H1 (cell line): ENCODE results near the gene FRMPD1. TPM values are rescaled to one million over a fixed set of nuclear protein-coding genes. Genes with fewer than 3 reads are reported as not detected.

Source experiments
- CTCF ChIA-PET: fragments of 300-600 bp; sonication (Branson Sonifier 250); formaldehyde crosslinking; loops from one replicate; lab custom pipeline; 2021; ENCODE audit not compliant: partially characterized antibody; lab: Charles Lee
- POLR2A ChIA-PET: fragments of 300-600 bp; sonication (Branson Sonifier 250); formaldehyde crosslinking; loops from one replicate; lab custom pipeline; 2021; ENCODE audit warnings: inconsistent platforms; ENCODE audit not compliant: partially characterized antibody; lab: Charles Lee
- DNase-seq, 2 experiments: peaks; one replicate each; pipeline versions ENCODE4 v3.0.0 to v3.0.0-alpha.2; 2010 to 2022; ENCODE audit warnings: low spot score in 2 of 2, low read depth in 1 of 2, mixed read lengths in 1 of 2
- FAIRE-seq: peaks from 2 replicates; lab custom pipeline; 2011; peaks lifted over from hg19 to GRCh38; lab: Jason Lieb, UNC
- H2AFZ ChIP-seq: 2 replicates; pipeline ENCODE4 v1.8.1; 2012; ENCODE audit warnings: low read length, inconsistent platforms
- H2AK5ac ChIP-seq: 2 replicates; pipeline ENCODE4 v1.6.1; 2013; ENCODE audit warnings: low read depth, low read length
- H2BK120ac ChIP-seq: replicated peaks from 2 replicates; pipeline ENCODE3; 2013; ENCODE audit warnings: low read depth, low read length, inconsistent platforms
- H2BK12ac ChIP-seq: 2 replicates; pipeline ENCODE4 v1.6.1; 2013; ENCODE audit warnings: low read depth, low read length
- H2BK15ac ChIP-seq: 2 replicates; pipeline ENCODE4 v1.6.1; 2013; ENCODE audit warnings: low read length
- H2BK20ac ChIP-seq: 2 replicates; pipeline ENCODE4 v1.6.1; 2013; ENCODE audit warnings: low read length
- H2BK5ac ChIP-seq: 2 replicates; pipeline ENCODE4 v1.6.1; 2013; ENCODE audit warnings: low read depth, low read length
- H3K14ac ChIP-seq: 2 replicates; pipeline ENCODE4 v1.6.1; 2013; ENCODE audit warnings: inconsistent platforms; ENCODE audit not compliant: insufficient read length
- H3K18ac ChIP-seq: 2 replicates; pipeline ENCODE4 v1.6.1; 2013; ENCODE audit warnings: low read length; ENCODE audit errors: extremely low read depth
- H3K23ac ChIP-seq: 2 replicates; pipeline ENCODE4 v1.6.1; 2013; ENCODE audit warnings: inconsistent platforms; ENCODE audit not compliant: insufficient read length
- H3K23me2 ChIP-seq: 2 replicates; pipeline ENCODE4 v1.6.1; 2013; ENCODE audit warnings: low read depth, low read length
- H3K27ac ChIP-seq: 2 replicates; pipeline ENCODE4 v1.6.1; 2011; ENCODE audit warnings: low read depth, low read length, inconsistent platforms
- H3K27me3 ChIP-seq, 4 experiments: replicated peaks in 1 of 4; 1 replicate in 1 of 4; 2 replicates in 3 of 4; pipeline versions ENCODE4 v1.6.1 to v1.8.1; 2011 to 2013; ENCODE audit warnings: low read length in 3 of 4, mild to moderate bottlenecking in 3 of 4, inconsistent platforms in 2 of 4, mixed read lengths in 2 of 4, moderate library complexity in 1 of 4; ENCODE audit not compliant: control insufficient read depth in 3 of 4, insufficient read depth in 3 of 4; ENCODE audit errors: extremely low read depth in 1 of 4
- H3K36me3 ChIP-seq, 4 experiments: 2 replicates each; pipeline versions ENCODE4 v1.6.1 to v1.8.1; 2011 to 2013; ENCODE audit warnings: mild to moderate bottlenecking in 4 of 4, low read length in 3 of 4, moderate library complexity in 2 of 4, control low read depth in 1 of 4, inconsistent platforms in 1 of 4; ENCODE audit not compliant: insufficient read depth in 4 of 4, control insufficient read depth in 2 of 4
- H3K4ac ChIP-seq: replicated peaks from 2 replicates; pipeline ENCODE3; 2013; ENCODE audit warnings: low read length, low read depth, mixed read lengths, inconsistent platforms; ENCODE audit not compliant: insufficient read length
- H3K4me1 ChIP-seq, 4 experiments: replicated peaks in 1 of 4; 1 replicate in 1 of 4; 2 replicates in 3 of 4; pipeline versions ENCODE4 v1.6.1 to v1.8.1; 2011 to 2013; ENCODE audit warnings: low read length in 3 of 4, inconsistent platforms in 2 of 4, mixed read lengths in 1 of 4; ENCODE audit not compliant: insufficient read depth in 4 of 4, control insufficient read depth in 3 of 4
- H3K4me2 ChIP-seq, 2 experiments: 2 replicates each; pipeline versions ENCODE4 v1.6.1 to v1.8.1; 2011 to 2013; ENCODE audit warnings: low read depth in 2 of 2, low read length in 2 of 2, control low read depth in 1 of 2, inconsistent platforms in 1 of 2, mild to moderate bottlenecking in 1 of 2; ENCODE audit not compliant: insufficient read depth in 1 of 2
- H3K4me3 ChIP-seq, 4 experiments: fragments of 200-600, 300-600 bp in 1 of 4; sonication (generic), shearing (Covaris generic), sonication (Bioruptor Twin) in 1 of 4; 2 replicates each; pipeline versions ENCODE4 v1.5.1 to v1.8.1; 2011 to 2016; ENCODE audit warnings: low read length in 4 of 4, low read depth in 3 of 4, control low read depth in 2 of 4, inconsistent platforms in 2 of 4, mild to moderate bottlenecking in 2 of 4, mixed read lengths in 1 of 4, moderate library complexity in 1 of 4; ENCODE audit not compliant: insufficient read depth in 2 of 4; ENCODE audit errors: extremely low read depth in 1 of 4
- H3K56ac ChIP-seq: replicated peaks from 2 replicates; pipeline ENCODE3; 2013; ENCODE audit warnings: low read depth, mild to moderate bottlenecking, mixed read lengths, low read length, inconsistent platforms; ENCODE audit not compliant: insufficient read length
- H3K79me1 ChIP-seq: 2 replicates; pipeline ENCODE4 v1.6.1; 2013; ENCODE audit warnings: low read depth, low read length, control low read depth
- H3K79me2 ChIP-seq, 2 experiments: 2 replicates each; pipeline versions ENCODE4 v1.6.1 to v1.8.1; 2012 to 2013; ENCODE audit warnings: low read length in 2 of 2, mild to moderate bottlenecking in 2 of 2, inconsistent platforms in 1 of 2; ENCODE audit not compliant: insufficient read depth in 2 of 2, control insufficient read depth in 1 of 2
- H3K9ac ChIP-seq, 4 experiments: replicated peaks in 1 of 4; 1 replicate in 1 of 4; 2 replicates in 3 of 4; pipeline versions ENCODE4 v1.6.1 to v1.8.1; 2011 to 2013; ENCODE audit warnings: low read depth in 3 of 4, low read length in 3 of 4, control low read depth in 2 of 4, mild to moderate bottlenecking in 2 of 4, moderate library complexity in 2 of 4, inconsistent platforms in 1 of 4; ENCODE audit errors: extremely low read depth in 1 of 4
- H3K9me3 ChIP-seq, 2 experiments: 2 replicates each; pipeline versions ENCODE4 v1.6.1 to v1.8.1; 2012 to 2013; ENCODE audit warnings: mild to moderate bottlenecking in 2 of 2, moderate library complexity in 2 of 2, control low read depth in 1 of 2, inconsistent platforms in 1 of 2, low read depth in 1 of 2, low read length in 1 of 2, mixed read lengths in 1 of 2; ENCODE audit not compliant: insufficient read depth in 2 of 2
- H4K20me1 ChIP-seq, 2 experiments: replicated peaks in 1 of 2; 2 replicates each; pipeline versions ENCODE3 to v1.8.1; 2011 to 2013; ENCODE audit warnings: inconsistent platforms in 2 of 2, low read length in 2 of 2, mild to moderate bottlenecking in 1 of 2; ENCODE audit not compliant: insufficient read depth in 2 of 2, control insufficient read depth in 1 of 2
- H4K5ac ChIP-seq: 2 replicates; pipeline ENCODE4 v1.6.1; 2013; ENCODE audit warnings: low read length, low read depth, mixed read lengths, inconsistent platforms; ENCODE audit not compliant: insufficient read length
- H4K8ac ChIP-seq: 2 replicates; pipeline ENCODE4 v1.8.0; 2013; ENCODE audit warnings: mild to moderate bottlenecking, moderate library complexity, low read length, inconsistent platforms; ENCODE audit not compliant: insufficient read depth; ENCODE audit errors: extremely low read depth
- H4K91ac ChIP-seq: replicated peaks from 2 replicates; pipeline ENCODE3; 2013; ENCODE audit warnings: low read length, mixed read lengths, inconsistent platforms; ENCODE audit not compliant: insufficient read length
- BCL11A ChIP-seq, 2 experiments: IDR thresholded peaks; one replicate each; pipeline ENCODE4 v1.6.1; 2011; ENCODE audit warnings: low read depth in 2 of 2, low read length in 2 of 2, mild to moderate bottlenecking in 2 of 2
- CBX8 ChIP-seq: fragments of 300-800, 300-1000 bp; sonication (generic); IDR thresholded peaks from 2 replicates; pipeline ENCODE4 v1.7.1; 2016; ENCODE audit warnings: low read depth, low read length, borderline replicate concordance
- CEBPB ChIP-seq: IDR thresholded peaks from 2 replicates; pipeline ENCODE4 v1.6.1; 2012; ENCODE audit warnings: low read depth, low read length
- CHD2 ChIP-seq: IDR thresholded peaks from 2 replicates; pipeline ENCODE4 v1.6.1; 2012; ENCODE audit warnings: low read length, improper control_type of control experiment
- CREB1 ChIP-seq: IDR thresholded peaks from 2 replicates; pipeline ENCODE4 v1.6.1; 2012; ENCODE audit warnings: inconsistent platforms
- FOSL1 ChIP-seq: IDR thresholded peaks from 2 replicates; pipeline ENCODE4 v1.6.1; 2011; ENCODE audit warnings: mild to moderate bottlenecking, low read depth, low read length, moderate library complexity; ENCODE audit not compliant: insufficient read depth
- GTF2F1 ChIP-seq: IDR thresholded peaks from 2 replicates; pipeline ENCODE4 v1.6.1; 2012; ENCODE audit warnings: low read depth, low read length, improper control_type of control experiment, borderline replicate concordance
- HDAC6 ChIP-seq: IDR thresholded peaks from one replicate; pipeline ENCODE4 v1.7.1; 2012; ENCODE audit warnings: low read depth, mild to moderate bottlenecking, inconsistent platforms, low read length, moderate library complexity
- KDM5A ChIP-seq: fragments of 200-600 bp; IDR thresholded peaks from 2 replicates; pipeline ENCODE4 v1.7.1; 2012; ENCODE audit warnings: mild to moderate bottlenecking, low read length, inconsistent platforms, mixed read lengths
- PHF8 ChIP-seq: fragments of 200-600 bp; sonication (generic); conservative IDR thresholded peaks from 2 replicates; pipeline ENCODE4 v1.7.1; 2012; ENCODE audit warnings: low read depth, mild to moderate bottlenecking, inconsistent platforms, low read length, moderate library complexity
- POLR2AphosphoS5 ChIP-seq: IDR thresholded peaks from 2 replicates; pipeline ENCODE4 v1.6.1; 2011; ENCODE audit warnings: low read depth, low read length
- SIX5 ChIP-seq: IDR thresholded peaks from 2 replicates; pipeline ENCODE4 v1.6.1; 2011; ENCODE audit warnings: mild to moderate bottlenecking, low read depth, low read length
- WGBS, 2 experiments: shearing (Covaris generic) in 1 of 2; methylation state at CpG; one replicate each; pipeline versions ENCODE4 v1.1.6 to v1.1.7; 2013 to 2015; ENCODE audit warnings: low lambda C conversion rate in 2 of 2, mixed read lengths in 2 of 2, inconsistent platforms in 1 of 2, low coverage in 1 of 2, missing lambda C conversion rate in 1 of 2; ENCODE audit not compliant: insufficient replicate concordance in 2 of 2, insufficient coverage in 1 of 2, insufficient read length in 1 of 2; ENCODE audit errors: extremely low coverage in 1 of 2, missing lambda C conversion rate in 1 of 2; 5-methylcytosine and 5-hydroxymethylcytosine counted together
- polyA plus RNA-seq, 7 experiments: library from polyadenylated mRNA; depleted of rRNA in 3 of 7; stranded (reverse) in 5 of 7; unstranded in 2 of 7; fragments of >200 nt in 5 of 7; fragments of 200-250 nt in 2 of 7; gene quantifications; 1 replicate in 5 of 7; 2 replicates in 1 of 7; 4 replicates in 1 of 7; pipeline versions ENCODE4 v1.2.1 to v1.2.3, GENCODE V29; 2011 to 2013; ENCODE audit warnings: missing spikeins in 2 of 7, mixed read lengths in 2 of 7
- total RNA-seq: library from RNA; stranded (reverse); fragmentation: NEBNext Ultra II Directional; extraction: Animal tissue kit (Norgen Biotek cat#: 25700); gene quantifications from 2 replicates; pipeline ENCODE4 v1.2.1, GENCODE V29; 2021

The FRMPD1 gene
- total and polyA plus RNA-seq, 2 of the 8 experiments (the other 6 are each of a cell fraction or from before 2014, with no cell fraction given), result 0.27 to 0.32 TPM

- ChIA-PET CTCF (interaction anchor here (0.9 to 1.0 kb wide), 2 partner anchors 51 to 53 kb away, joined by 3 read pairs; no protein-coding TSS in a partner anchor), POLR2A (no interaction called here)
- H3K23me2 ChIP-seq, result peaks cover 3% of the 10 kb centered on the region; the same call in 1 of the 2 replicates
- TF ChIP-seq PHF8, result no peak
- TF ChIP-seq HDAC6, result no peak
- TF ChIP-seq BCL11A (IDR thresholded peaks at IDR 0.05; ENCODE audit: low read depth in 2 of 2, low read length in 2 of 2), result no peak
- no peak for TF ChIP-seq CEBPB
- TF ChIP-seq KDM5A, result no peak
- no peak for TF ChIP-seq CBX8
- TF ChIP-seq GTF2F1, result no peak
- no peak for TF ChIP-seq CREB1
- TF ChIP-seq SIX5, result no peak
- TF ChIP-seq CHD2, result no peak
- TF ChIP-seq POLR2AphosphoS5, result no peak
- TF ChIP-seq FOSL1, result no peak
- no peak overlapping the region for H2AK5ac ChIP-seq
- DNase-seq, result no peak
- H3K27me3 ChIP-seq, result no peaks in the 10 kb centered on the region
- no peak overlapping the region for H4K91ac ChIP-seq
- no peak overlapping the region for H4K8ac ChIP-seq
- no peak for FAIRE-seq
- H3K36me3 ChIP-seq, result no peaks in the 10 kb centered on the region
- H2BK15ac ChIP-seq, result no peak overlapping the region
- no peaks in the 10 kb centered on the region for H3K79me1 ChIP-seq
- H3K14ac ChIP-seq, result no peak overlapping the region
- no peak overlapping the region for H3K27ac ChIP-seq
- no peaks in the 10 kb centered on the region for H4K20me1 ChIP-seq
- H2AFZ ChIP-seq, result no peak overlapping the region
- no peaks in the 10 kb centered on the region for H3K4me1 ChIP-seq
- H2BK12ac ChIP-seq, result no peak overlapping the region
- H3K4me3 ChIP-seq, result no peak overlapping the region
- H3K23ac ChIP-seq, result no peak overlapping the region
- 87% methylated on average over 4 of the region's 4 CpGs; no CpG with 5 or more reads in 1 of the 2 experiments for WGBS, 2 experiments
- H2BK5ac ChIP-seq, result no peak overlapping the region
- H2BK120ac ChIP-seq, result no peak overlapping the region
- H4K5ac ChIP-seq, result no peak overlapping the region
- no peak overlapping the region for H3K4me2 ChIP-seq
- H3K9ac ChIP-seq, result no peak overlapping the region
- no peak overlapping the region for H3K4ac ChIP-seq
- no peak overlapping the region for H3K56ac ChIP-seq
- no peaks in the 10 kb centered on the region for H3K79me2 ChIP-seq
- H3K9me3 ChIP-seq, result no peaks in the 10 kb centered on the region
- no peak overlapping the region for H3K18ac ChIP-seq
- H2BK20ac ChIP-seq, result no peak overlapping the region
These were observed 42.5 kb downstream of the FRMPD1 start for GRCh38 chr9:37693260-37693659.
